SK-N-MC (cell line): ENCODE measurements around the gene AXIN1.

Source experiments
- EZH2 ChIP-seq: fragments of 200-600 bp; sonication (generic); IDR thresholded peaks from one replicate; pipeline ENCODE4 v1.6.1; 2017; ENCODE audit warnings: antibody characterized with exemption
- FOXP2 ChIP-seq: optimal IDR thresholded peaks from 2 replicates; pipeline ENCODE3; 2011; ENCODE audit warnings: mild to moderate bottlenecking, moderate library complexity; ENCODE audit not compliant: insufficient read depth; ENCODE audit errors: extremely low read length, control extremely low read depth

- TF ChIP-seq FOXP2 (no peak), EZH2 (no peak)
Observed at GRCh38 chr16:392450-393030, 40.0 kb upstream of the AXIN1 start.
